K562 (cell line): ENCODE measurements around the gene PTPN7.

Experiments used
- BHLHE40 ChIP-seq: IDR thresholded peaks from 2 replicates; pipeline ENCODE4 v1.6.1; 2011; ENCODE audit warnings: low read length, improper control_type of control experiment
- CAMTA2 ChIP-seq: fragments of 250-450 bp; sonication (Bioruptor Pico); conservative IDR thresholded peaks from 2 replicates; pipeline ENCODE4 v1.5.1; 2022
- E2F8 ChIP-seq: fragments of 450-650 bp; IDR thresholded peaks from 2 replicates; pipeline ENCODE4 v1.7.1; 2018; ENCODE audit warnings: mild to moderate bottlenecking, low read depth; ENCODE audit not compliant: partially characterized antibody
- EZH2 ChIP-seq: IDR thresholded peaks from 2 replicates; pipeline ENCODE4 v1.6.1; 2012; ENCODE audit warnings: low read depth, mild to moderate bottlenecking, inconsistent platforms, low read length, borderline replicate concordance
- MAZ ChIP-seq, 2 experiments: fragments of 450-650 bp in 1 of 2; sonication (generic) in 1 of 2; formaldehyde crosslinking; IDR thresholded peaks in 1 of 2; conservative IDR thresholded peaks in 1 of 2; 2 replicates each; pipeline versions ENCODE4 v1.4.0 to v1.5.0; 2020; ENCODE audit warnings: mild to moderate bottlenecking in 1 of 2, missing genetic modification reagents in 1 of 2
- POU5F1 ChIP-seq: fragments of 150-350 bp; IDR thresholded peaks from 2 replicates; pipeline ENCODE4 v1.6.1; 2014; ENCODE audit warnings: borderline replicate concordance, low read length, low read depth, mild to moderate bottlenecking; ENCODE audit not compliant: partially characterized antibody
- ZSCAN29 ChIP-seq: fragments of 450-650 bp; IDR thresholded peaks from 2 replicates; pipeline ENCODE4 v1.6.1; 2017
- TF ChIP-seq, protein P1 (sequence below), 2 experiments: fragments of 450-650 bp; formaldehyde crosslinking in 1 of 2; IDR thresholded peaks; 2 replicates each; pipeline versions ENCODE4 v1.4.0 to v1.6.1; 2014 to 2020; ENCODE audit warnings: mild to moderate bottlenecking in 2 of 2, borderline replicate concordance in 1 of 2, low read depth in 1 of 2

- TF ChIP-seq CAMTA2 (no peak), EZH2 (no peak), ZSCAN29 (no peak), E2F8 (no peak), POU5F1 (no peak), BHLHE40 (no peak), MAZ (CRISPR knock-in tag; conservative IDR thresholded peaks at IDR 0.05 in 1 of 2, IDR thresholded peaks at IDR 0.05 in 1 of 2) (no peak)
- TF ChIP-seq, protein P1, sequence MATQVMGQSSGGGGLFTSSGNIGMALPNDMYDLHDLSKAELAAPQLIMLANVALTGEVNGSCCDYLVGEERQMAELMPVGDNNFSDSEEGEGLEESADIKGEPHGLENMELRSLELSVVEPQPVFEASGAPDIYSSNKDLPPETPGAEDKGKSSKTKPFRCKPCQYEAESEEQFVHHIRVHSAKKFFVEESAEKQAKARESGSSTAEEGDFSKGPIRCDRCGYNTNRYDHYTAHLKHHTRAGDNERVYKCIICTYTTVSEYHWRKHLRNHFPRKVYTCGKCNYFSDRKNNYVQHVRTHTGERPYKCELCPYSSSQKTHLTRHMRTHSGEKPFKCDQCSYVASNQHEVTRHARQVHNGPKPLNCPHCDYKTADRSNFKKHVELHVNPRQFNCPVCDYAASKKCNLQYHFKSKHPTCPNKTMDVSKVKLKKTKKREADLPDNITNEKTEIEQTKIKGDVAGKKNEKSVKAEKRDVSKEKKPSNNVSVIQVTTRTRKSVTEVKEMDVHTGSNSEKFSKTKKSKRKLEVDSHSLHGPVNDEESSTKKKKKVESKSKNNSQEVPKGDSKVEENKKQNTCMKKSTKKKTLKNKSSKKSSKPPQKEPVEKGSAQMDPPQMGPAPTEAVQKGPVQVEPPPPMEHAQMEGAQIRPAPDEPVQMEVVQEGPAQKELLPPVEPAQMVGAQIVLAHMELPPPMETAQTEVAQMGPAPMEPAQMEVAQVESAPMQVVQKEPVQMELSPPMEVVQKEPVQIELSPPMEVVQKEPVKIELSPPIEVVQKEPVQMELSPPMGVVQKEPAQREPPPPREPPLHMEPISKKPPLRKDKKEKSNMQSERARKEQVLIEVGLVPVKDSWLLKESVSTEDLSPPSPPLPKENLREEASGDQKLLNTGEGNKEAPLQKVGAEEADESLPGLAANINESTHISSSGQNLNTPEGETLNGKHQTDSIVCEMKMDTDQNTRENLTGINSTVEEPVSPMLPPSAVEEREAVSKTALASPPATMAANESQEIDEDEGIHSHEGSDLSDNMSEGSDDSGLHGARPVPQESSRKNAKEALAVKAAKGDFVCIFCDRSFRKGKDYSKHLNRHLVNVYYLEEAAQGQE (IDR thresholded peaks at IDR 0.05; ENCODE audit: borderline replicate concordance): no peak
- TF ChIP-seq, protein P1 (CRISPR knock-in tag; IDR thresholded peaks at IDR 0.05; ENCODE audit: low read depth): no peak
Measured at GRCh38 chr1:202133001-202133400, 27.4 kb downstream of the PTPN7 start.
